HG02973 (cell line): ENCODE data around the gene SLC25A29.

Source experiments
- ATAC-seq: cut with Tn5 transposase; IDR thresholded peaks from one replicate; pipeline ENCODE4 v1.9.1; 2021; ENCODE audit warnings: moderate library complexity; ENCODE audit not compliant: unreplicated experiment

SLC25A29 gene

DNA sequence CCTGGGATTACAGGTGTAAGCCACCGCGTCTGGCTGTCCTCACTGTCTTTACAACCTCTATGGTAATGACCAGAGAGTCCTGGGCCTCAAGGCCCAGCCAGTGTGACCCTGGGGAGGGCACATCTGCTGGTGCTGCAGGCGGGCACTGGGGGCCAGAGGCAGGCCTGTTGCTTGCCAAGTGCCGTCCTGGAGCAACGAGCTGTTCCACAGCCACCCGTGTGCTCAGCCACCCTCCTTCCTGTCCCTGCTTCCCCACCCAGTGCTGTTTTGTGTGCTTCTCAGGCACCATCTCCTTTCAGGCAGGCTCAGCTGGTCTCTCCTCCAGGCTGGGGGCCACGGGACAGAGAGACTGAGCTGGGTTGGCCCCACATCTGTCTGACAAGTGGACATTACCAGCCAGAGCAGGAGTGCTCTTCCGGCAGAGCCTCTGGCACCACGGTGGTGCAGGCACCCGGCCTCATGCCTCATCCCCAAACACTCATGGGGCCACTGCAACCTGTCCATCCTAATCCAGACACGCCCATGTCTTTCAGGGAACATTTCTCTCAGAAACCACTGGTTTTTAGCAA is 25.9 kb upstream of the SLC25A29 start:
- no peak for ATAC-seq

DNA sequence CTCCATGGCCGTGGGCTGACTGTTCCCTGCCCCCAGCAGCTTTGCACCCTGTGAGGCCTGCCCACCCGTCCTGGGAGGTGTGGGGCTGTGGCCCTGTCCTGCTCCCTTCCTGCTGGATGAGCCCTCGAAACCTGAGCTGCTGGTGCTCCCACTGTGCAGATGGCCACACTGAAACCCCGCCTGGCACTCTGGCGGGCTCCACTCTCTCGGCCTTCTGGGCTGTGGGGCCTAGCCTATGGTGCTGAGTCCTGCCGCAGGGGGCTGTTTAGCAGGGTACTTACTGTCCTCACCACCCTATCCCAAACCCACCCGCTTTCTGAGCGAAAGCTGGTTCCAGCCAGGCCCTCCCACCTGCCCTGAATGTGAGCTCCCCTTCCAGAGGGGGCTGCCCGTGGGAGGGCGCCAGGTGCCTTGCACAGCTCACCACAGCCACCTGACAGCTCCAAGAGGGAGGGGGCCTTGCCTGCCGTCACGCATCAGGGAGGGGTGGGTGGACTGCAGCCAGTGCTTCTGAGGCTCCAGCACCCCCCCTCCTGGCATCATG is 24.2 kb upstream of the SLC25A29 start:
- no peak for ATAC-seq

DNA sequence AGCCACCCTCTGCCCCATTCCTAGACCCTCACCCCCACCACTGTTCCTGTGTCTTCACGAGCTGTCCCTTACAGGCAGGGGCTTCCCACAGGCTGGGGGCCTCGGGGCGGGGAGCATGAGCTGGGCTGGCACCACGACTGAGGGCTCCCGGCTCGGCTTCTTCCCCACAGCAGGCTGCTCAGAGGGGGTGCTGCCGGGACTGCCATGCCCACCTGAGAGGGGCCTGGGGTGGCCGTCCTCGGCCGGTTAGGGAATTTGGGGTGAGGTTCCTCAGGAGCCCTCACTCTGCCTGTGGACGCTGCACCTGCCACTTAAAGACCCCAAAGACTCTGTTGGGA is 23.7 kb upstream of the SLC25A29 start:
- ATAC-seq, result no peak

- no peak for ATAC-seq
These were observed 23.2 kb upstream of the SLC25A29 start for GRCh38 chr14:100329233-100330006.

GRCh38 chr14:100328495-100329163 is 22.4 kb upstream of the SLC25A29 start:
- no peak for ATAC-seq

DNA sequence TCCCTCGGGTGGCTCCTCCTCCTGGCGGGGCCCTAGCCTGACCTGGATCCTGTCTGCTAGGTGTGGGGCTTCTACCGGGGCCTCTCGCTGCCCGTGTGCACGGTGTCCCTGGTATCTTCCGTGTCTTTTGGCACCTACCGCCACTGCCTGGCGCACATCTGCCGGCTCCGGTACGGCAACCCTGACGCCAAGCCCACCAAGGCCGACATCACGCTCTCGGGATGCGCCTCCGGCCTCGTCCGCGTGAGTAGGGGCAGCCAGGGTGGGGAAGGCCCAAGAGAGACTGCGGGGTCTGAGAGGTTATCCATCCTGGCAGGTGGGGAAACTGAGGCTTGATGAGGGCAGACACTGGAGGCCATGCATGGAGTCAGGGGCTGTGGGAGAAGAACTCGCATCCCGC is 20.9 kb upstream of the SLC25A29 start:
- ATAC-seq, result no peak

GRCh38 chr14:100325958-100326357 is 19.7 kb upstream of the SLC25A29 start:
- ATAC-seq, result no peak

GRCh38 chr14:100325231-100325632 is 19.0 kb upstream of the SLC25A29 start:
- ATAC-seq, result no peak

DNA sequence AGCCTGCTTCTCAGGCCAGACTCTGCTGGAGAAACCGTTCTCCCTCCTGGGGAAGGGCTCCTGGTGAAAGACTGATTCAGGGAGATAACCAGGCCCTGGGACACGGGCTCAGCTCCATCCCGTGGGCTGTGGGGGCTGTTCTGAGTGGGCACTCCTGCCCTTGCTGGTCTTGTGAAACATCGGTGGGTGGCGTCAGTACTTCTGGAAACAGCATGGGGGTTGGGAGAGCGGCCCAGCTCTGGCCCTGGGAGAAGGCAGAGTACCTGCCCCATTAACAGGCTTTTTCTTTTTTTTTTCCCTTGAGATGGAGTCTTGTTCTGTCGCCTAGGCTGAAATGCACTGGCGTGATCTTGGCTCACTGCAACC is 17.7 kb upstream of the SLC25A29 start:
- ATAC-seq, result no peak

DNA sequence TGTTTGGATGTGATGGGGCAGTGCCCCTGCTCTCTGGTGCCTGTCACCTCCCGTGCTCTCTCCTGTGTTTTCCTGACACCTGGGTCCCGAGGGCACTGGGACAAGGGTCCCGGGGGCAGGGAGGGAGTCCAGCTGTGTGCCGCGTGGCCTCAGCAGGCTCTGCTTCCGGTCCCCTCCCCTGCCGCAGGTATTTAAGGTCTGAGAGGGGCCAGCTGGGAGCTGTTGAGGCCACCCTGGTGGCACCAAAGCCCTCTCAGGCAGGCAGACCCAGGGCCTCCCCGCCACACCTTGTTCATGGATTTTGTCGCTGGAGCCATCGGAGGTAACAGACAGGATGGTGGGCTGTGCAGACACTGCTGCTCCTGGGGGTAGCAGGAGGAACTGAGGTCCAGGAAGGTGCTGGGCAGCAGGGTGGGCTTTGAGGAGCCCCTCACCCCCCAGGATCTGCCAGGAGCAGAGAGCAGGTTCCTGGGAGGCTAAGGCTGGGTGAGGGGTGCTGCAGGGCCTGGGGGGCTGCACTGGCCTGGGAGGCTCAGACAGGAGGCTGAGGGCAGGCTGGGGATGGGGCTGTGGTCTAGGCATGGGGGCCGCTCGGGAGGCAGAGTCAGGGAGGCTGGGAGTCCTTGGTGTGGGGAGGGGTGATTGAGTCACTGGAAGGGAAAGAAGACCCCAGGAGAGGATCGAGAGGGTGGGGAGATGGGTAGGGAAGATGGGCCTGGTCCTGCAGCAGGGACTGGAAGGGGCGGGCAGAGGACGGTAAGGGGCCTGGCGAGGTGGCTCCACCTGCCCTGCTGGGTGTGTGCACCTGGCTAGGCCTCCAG is 17.1 kb upstream of the SLC25A29 start, which contains the start of gene SLC25A47:
Gene SLC25A47 (plus strand): TSS at position 219 of the 821 bp plus-strand sequence. CDS start 76 bp downstream, at position 295.
- ATAC-seq, result no peak

- no peak for ATAC-seq
These were observed 16.1 kb upstream of the SLC25A29 start for GRCh38 chr14:100322138-100322957.

- no peak for ATAC-seq
These were observed 15.4 kb upstream of the SLC25A29 start for GRCh38 chr14:100321473-100322137.

- ATAC-seq, result no peak
These were observed 14.1 kb upstream of the SLC25A29 start for GRCh38 chr14:100320157-100320856.

- ATAC-seq, result peak; percentile 86
These were observed 11.9 kb upstream of the SLC25A29 start for GRCh38 chr14:100317912-100318808.

GRCh38 chr14:100317389-100317788 is 11.1 kb upstream of the SLC25A29 start:
- no peak for ATAC-seq

GRCh38 chr14:100314724-100315123 is 8.5 kb upstream of the SLC25A29 start:
- ATAC-seq, result no peak

GRCh38 chr14:100313464-100314230 is 7.4 kb upstream of the SLC25A29 start:
- no peak for ATAC-seq
